Kidney (tissue), 14 donors: Measurements from ENCODE around the gene PLXDC1. TPM values are rescaled to one million over a fixed set of nuclear protein-coding genes. Genes with fewer than 3 reads are reported as not detected.

Experiments
- DNase-seq, 5 donors: peaks; one replicate each; pipeline ENCODE4 v3.0.0-alpha.2; 2013 to 2020
- FAIRE-seq: peaks from 2 replicates; lab custom pipeline; 2012; peaks lifted over from hg19 to GRCh38; lab: Jason Lieb, UNC
- H3K27ac ChIP-seq, 2 donors: one replicate each; pipeline ENCODE4 v1.7.0; 2013; ENCODE audit warnings: low read depth in 2 of 2, low read length in 2 of 2, inconsistent platforms in 1 of 2
- H3K27me3 ChIP-seq: one replicate; pipeline ENCODE4 v1.7.1; 2013; ENCODE audit warnings: low read length, inconsistent platforms; ENCODE audit not compliant: control insufficient read depth, insufficient read depth
- H3K36me3 ChIP-seq, 3 donors: one replicate each; pipeline versions ENCODE4 v1.7.0 to v1.7.1; 2013; ENCODE audit warnings: low read length in 3 of 3, control low read depth in 1 of 3, inconsistent platforms in 1 of 3; ENCODE audit not compliant: insufficient read depth in 3 of 3, control insufficient read depth in 2 of 3
- H3K4me1 ChIP-seq, 3 donors: one replicate each; pipeline versions ENCODE4 v1.7.0 to v1.7.1; 2013; ENCODE audit warnings: low read length in 3 of 3, inconsistent platforms in 1 of 3, low read depth in 1 of 3; ENCODE audit not compliant: control insufficient read depth in 2 of 3, insufficient read depth in 2 of 3
- H3K4me3 ChIP-seq, 3 donors: one replicate each; pipeline versions ENCODE4 v1.7.0 to v1.8.1; 2013; ENCODE audit warnings: low read length in 3 of 3, control low read depth in 1 of 3, inconsistent platforms in 1 of 3
- H3K9ac ChIP-seq, 3 donors: one replicate each; pipeline versions ENCODE4 v1.7.0 to v1.7.1; 2013; ENCODE audit warnings: low read length in 3 of 3, control low read depth in 1 of 3, inconsistent platforms in 1 of 3
- H3K9me3 ChIP-seq, 3 donors: one replicate each; pipeline versions ENCODE4 v1.7.0 to v1.7.1; 2013; ENCODE audit warnings: low read length in 3 of 3, control low read depth in 1 of 3, inconsistent platforms in 1 of 3; ENCODE audit not compliant: control insufficient read depth in 2 of 3, insufficient read depth in 1 of 3
- intact Hi-C: fragments of 100-400 bp; cut with DNase I; formaldehyde crosslinking; loops from one replicate; pipeline ENCODE4 v1.11.1; 2022
- polyA plus RNA-seq: library from polyadenylated mRNA; stranded (reverse); fragments of 350-450 nt; fragmentation: Illumina TruSeq; extraction: RNeasy Lipid Tissue Mini Kit (QIAGEN cat#74804); gene quantifications from one replicate; pipeline ENCODE4 v1.2.3, GENCODE V29; 2014; ENCODE audit warnings: low read depth, low replicate concordance; ENCODE audit not compliant: insufficient read depth
- total RNA-seq: library from RNA; stranded (reverse); fragmentation: NEBNext Ultra II Directional; extraction: Animal tissue kit (Norgen Biotek cat#: 25700); gene quantifications from one replicate; pipeline ENCODE4 v1.2.1, GENCODE V29; 2021
- TF ChIP-seq, protein P1 (sequence below): IDR thresholded peaks from 3 replicates; pipeline ENCODE4 v1.5.1; 2012; ENCODE audit warnings: mild to moderate bottlenecking, moderate library complexity, borderline replicate concordance; ENCODE audit not compliant: insufficient read depth; ENCODE audit errors: extremely low read depth
- donor health status: control.
- donor health status: control.
- donor health status: control.
- donor health status: control.
- donor health status: control.
- donor health status: DM: yes; HTN: yes; CAD: no.
- donor health status: Normal renal cell carcinoma (clear cell type).

Gene PLXDC1
- total and polyA plus RNA-seq, 2 donors from 2014 or later, result 4.5 to 11.1 TPM

DNA sequence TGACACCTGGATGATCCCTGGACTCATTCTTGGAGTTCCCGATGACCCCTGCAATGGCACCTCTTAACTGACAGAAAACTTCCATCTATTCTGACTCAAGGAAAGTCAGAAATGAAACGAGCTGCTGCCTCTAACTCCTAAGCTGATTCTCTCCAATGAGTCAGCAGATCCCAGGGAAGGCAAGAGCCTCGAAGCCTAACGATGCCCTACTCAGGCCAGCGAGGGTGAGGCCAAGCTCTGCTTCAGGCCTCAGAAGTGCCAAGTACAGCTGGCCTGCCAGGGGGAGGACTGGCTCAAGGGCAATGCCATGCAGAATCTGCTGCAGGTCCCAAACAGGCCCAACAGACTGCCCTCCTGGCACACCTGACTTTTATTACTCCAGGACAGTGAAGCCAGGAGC lies 36.3 kb downstream of the PLXDC1 start:
- Histone ChIP-seq H3K36me3 (no peaks in the 10 kb centered on the region), H3K27me3 (no peaks in the 10 kb centered on the region), H3K4me3 (no peak overlapping the region), H3K27ac (no peak overlapping the region), H3K9ac (no peak overlapping the region), H3K4me1 (peaks cover 0 to 7% (median 0%) of the 10 kb centered on the region in 3 donors), H3K9me3 (no peaks in the 10 kb centered on the region)
- DNase-seq (no peak), FAIRE-seq (no peak)
- intact Hi-C loops, result no loop called here
- TF ChIP-seq, protein P1, sequence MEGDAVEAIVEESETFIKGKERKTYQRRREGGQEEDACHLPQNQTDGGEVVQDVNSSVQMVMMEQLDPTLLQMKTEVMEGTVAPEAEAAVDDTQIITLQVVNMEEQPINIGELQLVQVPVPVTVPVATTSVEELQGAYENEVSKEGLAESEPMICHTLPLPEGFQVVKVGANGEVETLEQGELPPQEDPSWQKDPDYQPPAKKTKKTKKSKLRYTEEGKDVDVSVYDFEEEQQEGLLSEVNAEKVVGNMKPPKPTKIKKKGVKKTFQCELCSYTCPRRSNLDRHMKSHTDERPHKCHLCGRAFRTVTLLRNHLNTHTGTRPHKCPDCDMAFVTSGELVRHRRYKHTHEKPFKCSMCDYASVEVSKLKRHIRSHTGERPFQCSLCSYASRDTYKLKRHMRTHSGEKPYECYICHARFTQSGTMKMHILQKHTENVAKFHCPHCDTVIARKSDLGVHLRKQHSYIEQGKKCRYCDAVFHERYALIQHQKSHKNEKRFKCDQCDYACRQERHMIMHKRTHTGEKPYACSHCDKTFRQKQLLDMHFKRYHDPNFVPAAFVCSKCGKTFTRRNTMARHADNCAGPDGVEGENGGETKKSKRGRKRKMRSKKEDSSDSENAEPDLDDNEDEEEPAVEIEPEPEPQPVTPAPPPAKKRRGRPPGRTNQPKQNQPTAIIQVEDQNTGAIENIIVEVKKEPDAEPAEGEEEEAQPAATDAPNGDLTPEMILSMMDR, result no peak

DNA sequence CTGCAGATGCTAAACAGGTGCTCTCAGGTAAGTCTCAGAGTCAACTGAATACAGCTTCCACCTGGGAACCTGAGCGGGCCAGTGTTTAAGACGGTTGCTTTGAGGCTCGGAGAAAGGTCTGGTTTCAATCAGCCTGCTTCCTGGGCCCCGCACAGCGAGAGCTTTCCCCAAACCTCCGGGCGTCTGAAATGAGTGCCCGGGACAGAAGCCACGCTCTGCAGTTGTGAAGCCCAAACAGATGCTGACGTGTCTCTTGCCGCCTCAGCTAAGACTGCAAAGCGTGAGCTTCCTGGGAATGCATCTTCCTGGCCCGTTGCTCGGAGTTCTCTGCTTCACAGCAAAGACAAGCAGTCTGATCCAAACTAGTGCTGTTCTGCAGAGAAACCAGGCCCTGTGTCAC lies 36.7 kb downstream of the PLXDC1 start:
- intact Hi-C loops, result no loop called here
- TF ChIP-seq, protein P1, result no peak
- no peak for DNase-seq
- no peak for FAIRE-seq
- no peak overlapping the region for H3K4me3 ChIP-seq
- H3K4me1 ChIP-seq, result peaks cover 0 to 7% (median 0%) of the 10 kb centered on the region in 3 donors
- no peaks in the 10 kb centered on the region for H3K36me3 ChIP-seq
- no peak overlapping the region for H3K9ac ChIP-seq
- no peaks in the 10 kb centered on the region for H3K27me3 ChIP-seq
- no peaks in the 10 kb centered on the region for H3K9me3 ChIP-seq
- no peak overlapping the region for H3K27ac ChIP-seq

DNA sequence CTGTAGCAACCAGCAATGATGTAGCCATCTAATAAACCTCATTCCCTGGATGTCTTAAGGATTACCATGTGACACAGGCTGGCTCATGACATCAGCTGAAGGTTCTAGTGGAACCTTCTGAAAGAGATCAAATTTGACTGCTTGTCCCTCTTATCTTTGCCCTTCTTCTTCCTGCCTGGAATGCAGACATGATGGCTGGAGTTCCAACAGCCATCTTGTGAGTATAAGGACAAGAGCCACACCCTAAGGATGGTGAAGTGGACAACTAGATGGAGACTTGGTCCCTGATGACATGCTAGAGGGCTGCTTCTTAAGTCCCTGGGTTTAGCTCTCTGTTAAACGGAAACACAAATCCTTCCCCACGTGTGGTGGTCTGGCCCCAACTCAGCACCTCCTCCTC lies 37.6 kb downstream of the PLXDC1 start:
- Histone ChIP-seq H3K9me3 (no peaks in the 10 kb centered on the region), H3K4me3 (no peak overlapping the region), H3K27ac (no peak overlapping the region), H3K36me3 (no peaks in the 10 kb centered on the region), H3K9ac (no peak overlapping the region), H3K4me1 (peaks cover 0 to 7% (median 0%) of the 10 kb centered on the region in 3 donors), H3K27me3 (no peaks in the 10 kb centered on the region)
- DNase-seq (no peak), FAIRE-seq (no peak)
- intact Hi-C loops, result no loop called here
- TF ChIP-seq, protein P1, result no peak
